ENCODE data around the gene GATA3. TPM values are rescaled to one million over a fixed set of nuclear protein-coding genes. Genes with fewer than 3 reads are reported as not detected.

GATA3 gene
- 5.0 and 8.2 TPM in 2 replicates for total RNA-seq (2022)
- percentile 60 among the genes with signal in this experiment for Bru-seq, nascent RNA
- BruChase-seq, experiment 1, labeled RNA remaining after a 6-hour chase: percentile 46 among the genes with signal in this experiment
- BruChase-seq, experiment 2, labeled RNA remaining after a 2-hour chase: percentile 48 among the genes with signal in this experiment
- long read RNA-seq, partial matches to known transcripts: 2 of 11 reads
- long read RNA-seq, other reads (novel, unspliced or antisense): 6 of 11 reads

- H3K4me3 Mint-ChIP-seq (ENCODE audit: low read depth, unreplicated experiment): peak within 1 kb of the TSS; percentile 89
- peaks cover 11% of the 10 kb centered on the region for H3K27me3 Mint-ChIP-seq (ENCODE audit: unreplicated experiment)
- H3K4me1 Mint-ChIP-seq (ENCODE audit: low read depth, unreplicated experiment): peaks cover 9% of the 10 kb centered on the region
- H3K36me3 Mint-ChIP-seq (ENCODE audit: insufficient read depth, unreplicated experiment): peaks cover 45% of the 10 kb centered on the region
- BruUV-seq (replicated peaks): no TSS peak
- CTCF ChIA-PET: interaction anchor here (0.7 kb wide), 1 partner anchor 991 kb away, joined by 4 read pairs; no protein-coding TSS in a partner anchor
- TF ChIP-seq, protein P1, sequence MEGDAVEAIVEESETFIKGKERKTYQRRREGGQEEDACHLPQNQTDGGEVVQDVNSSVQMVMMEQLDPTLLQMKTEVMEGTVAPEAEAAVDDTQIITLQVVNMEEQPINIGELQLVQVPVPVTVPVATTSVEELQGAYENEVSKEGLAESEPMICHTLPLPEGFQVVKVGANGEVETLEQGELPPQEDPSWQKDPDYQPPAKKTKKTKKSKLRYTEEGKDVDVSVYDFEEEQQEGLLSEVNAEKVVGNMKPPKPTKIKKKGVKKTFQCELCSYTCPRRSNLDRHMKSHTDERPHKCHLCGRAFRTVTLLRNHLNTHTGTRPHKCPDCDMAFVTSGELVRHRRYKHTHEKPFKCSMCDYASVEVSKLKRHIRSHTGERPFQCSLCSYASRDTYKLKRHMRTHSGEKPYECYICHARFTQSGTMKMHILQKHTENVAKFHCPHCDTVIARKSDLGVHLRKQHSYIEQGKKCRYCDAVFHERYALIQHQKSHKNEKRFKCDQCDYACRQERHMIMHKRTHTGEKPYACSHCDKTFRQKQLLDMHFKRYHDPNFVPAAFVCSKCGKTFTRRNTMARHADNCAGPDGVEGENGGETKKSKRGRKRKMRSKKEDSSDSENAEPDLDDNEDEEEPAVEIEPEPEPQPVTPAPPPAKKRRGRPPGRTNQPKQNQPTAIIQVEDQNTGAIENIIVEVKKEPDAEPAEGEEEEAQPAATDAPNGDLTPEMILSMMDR (IDR thresholded peaks at IDR 0.05; ENCODE audit: unreplicated experiment): no peak
- H3K27ac Mint-ChIP-seq (ENCODE audit: unreplicated experiment): peak within 1 kb of the TSS; percentile 86
- peak; percentile 69 for DNase-seq
- H3K9me3 Mint-ChIP-seq (ENCODE audit: low read depth, unreplicated experiment): no peaks in the 10 kb centered on the region
- intact Hi-C loops (cut with micrococcal nuclease; ENCODE audit: unreplicated experiment): loop anchor here (5.0 to 10.0 kb wide), 2 partner anchors 250 to 313 kb away; no protein-coding TSS in a partner anchor
Measured at GRCh38 chr10:8054494-8055407, at the start of gene GATA3. TSS of gene GATA3 (plus strand) at chr10:8054688. CDS start at chr10:8055656, 968 bp downstream.

DNA sequence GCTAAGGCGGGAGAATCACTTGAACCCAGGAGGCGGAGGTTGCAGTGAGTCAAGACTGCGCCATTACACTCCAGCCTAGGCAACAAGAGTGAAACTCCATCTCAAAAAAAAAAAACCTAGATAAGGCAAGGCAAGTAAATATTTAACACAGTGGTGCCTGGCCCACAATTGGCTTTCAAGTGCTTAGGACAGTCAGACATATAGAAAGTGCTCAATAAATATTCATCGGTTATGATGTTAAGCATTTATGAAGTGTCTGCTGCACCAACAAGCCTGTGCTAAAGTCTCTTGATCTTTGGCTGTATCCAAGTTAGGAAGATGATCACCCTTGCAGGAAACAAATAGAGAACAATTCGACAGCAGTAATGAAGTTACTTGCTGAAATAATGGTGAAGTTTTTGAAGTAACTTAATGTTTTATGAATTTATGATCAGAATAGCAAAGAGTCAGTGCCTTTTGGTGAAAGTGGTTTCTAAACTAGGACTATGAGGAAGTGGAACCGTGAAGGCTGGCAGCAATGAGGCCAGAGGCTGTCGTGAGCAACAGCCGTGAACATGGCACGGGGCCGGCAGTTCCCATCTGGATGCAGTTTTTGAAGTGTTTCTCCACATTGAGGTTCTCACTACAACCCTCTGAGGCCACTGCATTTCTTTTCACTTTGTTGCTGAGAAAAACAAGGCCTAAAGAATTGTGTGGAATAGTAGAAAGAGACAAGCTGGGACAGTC lies 48.1 kb upstream of the GATA3 start:
- H3K27ac Mint-ChIP-seq (ENCODE audit: unreplicated experiment): no peak overlapping the region

GRCh38 chr10:8009031-8009430 lies 45.5 kb upstream of the GATA3 start:
- no peak for DNase-seq
- CTCF ChIA-PET: no interaction called here
- Mint-ChIP-seq H3K36me3 (ENCODE audit: insufficient read depth, unreplicated experiment) (no peaks in the 10 kb centered on the region), H3K4me3 (ENCODE audit: low read depth, unreplicated experiment) (no peak overlapping the region), H3K4me1 (ENCODE audit: low read depth, unreplicated experiment) (peaks cover 24% of the 10 kb centered on the region), H3K9me3 (ENCODE audit: low read depth, unreplicated experiment) (peaks cover 5% of the 10 kb centered on the region), H3K27ac (ENCODE audit: unreplicated experiment) (no peak overlapping the region), H3K27me3 (ENCODE audit: unreplicated experiment) (no peaks in the 10 kb centered on the region)
- TF ChIP-seq, protein P1 (IDR thresholded peaks at IDR 0.05; ENCODE audit: unreplicated experiment): no peak
- no TSS peak for BruUV-seq (replicated peaks)
- intact Hi-C loops (cut with micrococcal nuclease; ENCODE audit: unreplicated experiment): no loop called here

More for the DNA sequence above, 48.1 kb upstream of the GATA3 start:
- Mint-ChIP-seq H3K4me1 (ENCODE audit: low read depth, unreplicated experiment) (peaks cover 1% of the 10 kb centered on the region), H3K27me3 (ENCODE audit: unreplicated experiment) (no peaks in the 10 kb centered on the region), H3K9me3 (ENCODE audit: low read depth, unreplicated experiment) (peaks cover 5% of the 10 kb centered on the region), H3K36me3 (ENCODE audit: insufficient read depth, unreplicated experiment) (no peaks in the 10 kb centered on the region), H3K4me3 (ENCODE audit: low read depth, unreplicated experiment) (no peak overlapping the region)
- no peak for DNase-seq
- CTCF ChIA-PET: no interaction called here
- intact Hi-C loops (cut with micrococcal nuclease; ENCODE audit: unreplicated experiment): no loop called here
- no TSS peak for BruUV-seq (replicated peaks)
- TF ChIP-seq, protein P1 (IDR thresholded peaks at IDR 0.05; ENCODE audit: unreplicated experiment): no peak

- peak overlapping the region; percentile 54 for H3K27ac Mint-ChIP-seq (ENCODE audit: unreplicated experiment)
- CTCF ChIA-PET: interaction anchor here (0.9 to 1.0 kb wide), 3 partner anchors 14 to 122 kb away, joined by 3 to 5 read pairs (median 3); no protein-coding TSS in a partner anchor
- no peak for DNase-seq
Measured at GRCh38 chr10:8013006-8013405, 41.5 kb upstream of the GATA3 start.

More at GRCh38 chr10:8013006-8013405, 41.5 kb upstream of the GATA3 start:
- no TSS peak for BruUV-seq (replicated peaks)
- TF ChIP-seq, protein P1 (IDR thresholded peaks at IDR 0.05; ENCODE audit: unreplicated experiment): no peak
- H3K36me3 Mint-ChIP-seq (ENCODE audit: insufficient read depth, unreplicated experiment): peaks cover 4% of the 10 kb centered on the region
- H3K4me1 Mint-ChIP-seq (ENCODE audit: low read depth, unreplicated experiment): peaks cover 24% of the 10 kb centered on the region
- no peaks in the 10 kb centered on the region for H3K27me3 Mint-ChIP-seq (ENCODE audit: unreplicated experiment)
- H3K4me3 Mint-ChIP-seq (ENCODE audit: low read depth, unreplicated experiment): no peak overlapping the region
- intact Hi-C loops (cut with micrococcal nuclease; ENCODE audit: unreplicated experiment): loop anchor here (10.0 kb wide), 1 partner anchor 488 kb away; no protein-coding TSS in a partner anchor
- H3K9me3 Mint-ChIP-seq (ENCODE audit: low read depth, unreplicated experiment): no peaks in the 10 kb centered on the region
